Tibial nerve (tissue), 4 donors: Measurements from ENCODE around the gene SCYGR6. TPM values are rescaled to one million over a fixed set of nuclear protein-coding genes. Genes with fewer than 3 reads are reported as not detected.
"Not testable (repeated sequence)": the region's sequence is repeated elsewhere in the genome, so short reads cannot be mapped to it uniquely, and the experiment has no call there.

Experiments
- DNase-seq, 2 donors: peaks; one replicate each; pipeline ENCODE4 v3.0.0-alpha.2; 2019; ENCODE audit warnings: low spot score in 2 of 2
- H3K27ac ChIP-seq, 4 donors: fragments of 200-600 bp; sonication (generic) in 3 of 4; one replicate each; pipeline ENCODE4 v1.5.1; 2017 to 2019; ENCODE audit warnings: mild to moderate bottlenecking in 1 of 4
- H3K27me3 ChIP-seq, 2 donors: fragments of 200-600 bp; sonication (generic) in 1 of 2; one replicate each; pipeline versions ENCODE4 v1.5.1 to v1.6.0; 2017 to 2019
- H3K36me3 ChIP-seq, 3 donors: fragments of 200-600 bp; sonication (generic); one replicate each; pipeline ENCODE4 v1.5.1; 2018 to 2019
- H3K4me1 ChIP-seq, 4 donors: fragments of 200-600 bp; sonication (generic) in 3 of 4; one replicate each; pipeline ENCODE4 v1.5.1; 2017 to 2019
- H3K4me3 ChIP-seq, 4 donors: fragments of 200-600 bp; sonication (generic) in 3 of 4; one replicate each; pipeline ENCODE4 v1.5.1; 2017 to 2019; ENCODE audit warnings: mild to moderate bottlenecking in 1 of 4, moderate library complexity in 1 of 4
- H3K9me3 ChIP-seq, 4 donors: fragments of 200-600 bp; sonication (generic) in 3 of 4; one replicate each; pipeline ENCODE4 v1.5.1; 2017 to 2019
- EP300 ChIP-seq, 2 donors: sonication (generic); formaldehyde crosslinking; IDR thresholded peaks; one replicate each; pipeline ENCODE4 v1.6.1; 2017; ENCODE audit warnings: antibody characterized with exemption in 2 of 2, mild to moderate bottlenecking in 1 of 2
- POLR2A ChIP-seq, 2 donors: fragments of 450-650 bp; IDR thresholded peaks; one replicate each; pipeline ENCODE4 v1.6.1; 2017; ENCODE audit warnings: antibody characterized with exemption in 2 of 2, mild to moderate bottlenecking in 2 of 2, moderate library complexity in 2 of 2
- WGBS, 2 donors: methylation state at CpG; one replicate each; pipeline ENCODE4 v1.1.5; 2018; 5-methylcytosine and 5-hydroxymethylcytosine counted together
- total RNA-seq, 4 donors: library from RNA; depleted of rRNA; stranded (reverse); fragments of >200 nt; gene quantifications; one replicate each; pipeline ENCODE4 v1.1.0, GENCODE V29; 2016
- TF ChIP-seq, protein P1 (sequence below), 5 experiments: fragments of 200-600 bp in 3 of 5; fragments of 450-650 bp in 2 of 5; sonication (generic) in 3 of 5; IDR thresholded peaks; one replicate each; pipeline ENCODE4 v1.5.1; 2016 to 2019; ENCODE audit warnings: antibody characterized with exemption in 5 of 5, mild to moderate bottlenecking in 3 of 5, moderate library complexity in 2 of 5

The SCYGR6 gene
- total RNA-seq, 4 donors from 2014 or later: not detected

DNA sequence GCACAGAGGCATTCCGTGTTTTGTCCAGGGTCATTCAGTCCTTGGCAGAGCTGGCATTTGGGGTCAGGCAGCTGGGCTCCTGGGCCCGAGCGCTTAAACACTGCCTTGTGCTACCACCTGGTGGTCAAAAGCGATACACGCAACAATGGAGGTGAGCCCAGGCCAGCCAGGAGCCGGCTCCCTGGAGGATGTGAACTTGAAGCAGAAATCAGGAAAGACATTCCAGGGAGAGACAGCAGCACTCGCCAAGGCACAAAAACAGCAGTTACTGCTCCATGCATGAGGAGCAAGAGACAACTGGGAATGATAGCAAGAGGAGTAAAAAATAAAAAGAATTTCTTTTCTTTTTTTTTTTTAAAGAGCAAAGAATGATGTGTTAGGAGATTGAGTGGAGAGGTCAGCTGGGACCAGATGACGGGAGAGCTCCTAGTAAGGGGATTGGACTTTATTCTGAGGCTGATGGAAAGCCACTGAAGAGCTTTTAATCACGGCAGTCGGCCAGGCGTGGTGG, 41.9 kb upstream of the SCYGR6 start:
- no peak overlapping the region for H3K4me3 ChIP-seq

GRCh38 chr2:227765788-227766372, 41.3 kb upstream of the SCYGR6 start:
- no peak for DNase-seq
- no peaks in the 10 kb centered on the region for H3K36me3 ChIP-seq
- H3K4me3 ChIP-seq: no peak overlapping the region
- no peaks in the 10 kb centered on the region for H3K9me3 ChIP-seq
- 24% methylated on average over 4 of the region's 4 CpGs for WGBS, 2 donors
- TF ChIP-seq EP300 (IDR thresholded peaks at IDR 0.05) (no peak), POLR2A (IDR thresholded peaks at IDR 0.05) (no peak)
- TF ChIP-seq, protein P1, sequence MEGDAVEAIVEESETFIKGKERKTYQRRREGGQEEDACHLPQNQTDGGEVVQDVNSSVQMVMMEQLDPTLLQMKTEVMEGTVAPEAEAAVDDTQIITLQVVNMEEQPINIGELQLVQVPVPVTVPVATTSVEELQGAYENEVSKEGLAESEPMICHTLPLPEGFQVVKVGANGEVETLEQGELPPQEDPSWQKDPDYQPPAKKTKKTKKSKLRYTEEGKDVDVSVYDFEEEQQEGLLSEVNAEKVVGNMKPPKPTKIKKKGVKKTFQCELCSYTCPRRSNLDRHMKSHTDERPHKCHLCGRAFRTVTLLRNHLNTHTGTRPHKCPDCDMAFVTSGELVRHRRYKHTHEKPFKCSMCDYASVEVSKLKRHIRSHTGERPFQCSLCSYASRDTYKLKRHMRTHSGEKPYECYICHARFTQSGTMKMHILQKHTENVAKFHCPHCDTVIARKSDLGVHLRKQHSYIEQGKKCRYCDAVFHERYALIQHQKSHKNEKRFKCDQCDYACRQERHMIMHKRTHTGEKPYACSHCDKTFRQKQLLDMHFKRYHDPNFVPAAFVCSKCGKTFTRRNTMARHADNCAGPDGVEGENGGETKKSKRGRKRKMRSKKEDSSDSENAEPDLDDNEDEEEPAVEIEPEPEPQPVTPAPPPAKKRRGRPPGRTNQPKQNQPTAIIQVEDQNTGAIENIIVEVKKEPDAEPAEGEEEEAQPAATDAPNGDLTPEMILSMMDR (IDR thresholded peaks at IDR 0.05): no peak
- peaks cover 0 to 12% (median 4%) of the 10 kb centered on the region in 4 donors for H3K4me1 ChIP-seq
- peak overlapping the region in 3 of 4 donors; percentile 34 to 57 (median 41) for H3K27ac ChIP-seq
- H3K27me3 ChIP-seq: no peaks in the 10 kb centered on the region

More for the DNA sequence above, 41.9 kb upstream of the SCYGR6 start:
- peak; percentile 60 to 91 for DNase-seq
- Histone ChIP-seq H3K9me3 (no peaks in the 10 kb centered on the region), H3K36me3 (no peaks in the 10 kb centered on the region), H3K27me3 (no peaks in the 10 kb centered on the region), H3K4me1 (peaks cover 0 to 12% (median 4%) of the 10 kb centered on the region in 4 donors), H3K27ac (peak overlapping the region in 2 of 4 donors; percentile 34 to 57)
- TF ChIP-seq EP300 (IDR thresholded peaks at IDR 0.05): peak in 1 of 2 donors; percentile 28
- TF ChIP-seq, protein P1 (IDR thresholded peaks at IDR 0.05): peak; percentile 74 to 92 (median 83)
- TF ChIP-seq POLR2A (IDR thresholded peaks at IDR 0.05): no peak
- WGBS, 2 donors: 24 to 28% methylated on average over 11 of the region's 11 CpGs

DNA sequence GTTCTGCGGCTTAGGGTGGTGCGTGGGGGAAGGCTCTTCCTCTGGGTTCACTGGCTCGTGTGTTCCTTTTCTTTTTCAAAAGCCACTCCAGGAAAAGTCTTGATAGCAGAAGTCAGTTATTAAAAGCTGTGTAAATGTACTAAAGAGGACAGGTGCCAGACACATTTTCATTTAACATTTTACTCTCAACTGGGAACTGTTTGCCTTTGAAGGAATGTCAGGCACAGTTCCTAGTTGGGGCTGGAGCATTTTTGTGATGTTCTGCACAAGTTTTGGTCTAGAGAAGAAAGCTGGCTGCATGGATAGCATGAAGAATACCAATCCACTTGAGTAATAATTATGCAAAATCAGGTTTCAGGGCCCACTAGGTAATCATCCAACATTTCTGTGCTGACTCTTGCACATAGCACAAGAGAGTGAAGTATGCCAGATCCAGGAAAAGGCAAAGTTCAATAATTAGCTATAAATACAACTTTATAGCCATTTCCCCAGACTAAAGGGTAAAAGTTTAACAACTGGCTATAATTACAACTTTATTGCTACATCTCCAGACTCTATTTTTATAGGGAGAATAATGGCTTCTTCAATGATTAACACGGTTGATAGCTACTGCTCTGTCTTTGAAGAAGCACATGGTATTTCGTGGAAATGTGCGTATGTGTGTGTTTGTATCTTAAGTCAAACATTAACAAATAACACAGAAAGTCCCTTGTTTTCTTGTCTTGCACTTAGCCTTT, 37.4 kb upstream of the SCYGR6 start:
- no peak for DNase-seq
- TF ChIP-seq EP300 (IDR thresholded peaks at IDR 0.05): no peak
- TF ChIP-seq, protein P1 (IDR thresholded peaks at IDR 0.05): no peak
- no peak for TF ChIP-seq POLR2A (IDR thresholded peaks at IDR 0.05)
- 57 to 63% methylated on average over 6 of the region's 6 CpGs for WGBS, 2 donors
- Histone ChIP-seq H3K4me3 (no peak overlapping the region), H3K36me3 (no peaks in the 10 kb centered on the region), H3K4me1 (peaks cover 0 to 12% (median 4%) of the 10 kb centered on the region in 4 donors), H3K27me3 (no peaks in the 10 kb centered on the region), H3K27ac (no peak overlapping the region), H3K9me3 (no peaks in the 10 kb centered on the region)

- Histone ChIP-seq H3K27me3 (no peaks in the 10 kb centered on the region), H3K4me3 (no peak overlapping the region), H3K4me1 (no peaks in the 10 kb centered on the region), H3K27ac (no peak overlapping the region), H3K36me3 (no peaks in the 10 kb centered on the region), H3K9me3 (no peaks in the 10 kb centered on the region)
- DNase-seq: no peak
- TF ChIP-seq POLR2A (IDR thresholded peaks at IDR 0.05): no peak
- TF ChIP-seq EP300 (IDR thresholded peaks at IDR 0.05): no peak
- TF ChIP-seq, protein P1 (IDR thresholded peaks at IDR 0.05): no peak
- WGBS, 2 donors: 65 to 67% methylated on average over 13 of the region's 13 CpGs
Measured at GRCh38 chr2:227759411-227760118, 35.0 kb upstream of the SCYGR6 start.

DNA sequence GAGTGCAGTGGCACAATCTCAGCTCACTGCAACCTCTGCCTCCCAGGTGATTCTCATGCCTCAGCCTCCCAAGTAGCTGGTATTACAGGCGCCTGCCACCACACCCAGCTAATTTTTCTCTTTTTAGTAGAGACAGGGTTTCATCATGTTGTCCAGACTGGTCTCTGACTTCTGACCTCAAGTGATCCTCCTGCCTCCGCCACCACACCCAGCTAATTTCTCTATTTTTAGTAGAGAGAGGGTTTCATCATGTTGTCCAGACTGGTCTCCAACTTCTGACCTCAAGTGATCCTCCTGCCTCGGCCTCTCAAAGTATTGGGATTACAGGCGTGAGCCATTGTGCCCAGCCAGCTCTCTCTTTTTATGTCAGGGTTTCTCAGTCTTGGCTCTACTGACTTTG, 31.7 kb upstream of the SCYGR6 start:
- not testable (repeated sequence) for H3K9me3 ChIP-seq, H3K27me3 ChIP-seq, H3K27ac ChIP-seq, H3K36me3 ChIP-seq, H3K4me1 ChIP-seq, DNase-seq, H3K4me3 ChIP-seq
- 66 to 71% methylated on average over 4 of the region's 4 CpGs for WGBS, 2 donors
